Measurements from ENCODE around the gene CHRD.

DNA sequence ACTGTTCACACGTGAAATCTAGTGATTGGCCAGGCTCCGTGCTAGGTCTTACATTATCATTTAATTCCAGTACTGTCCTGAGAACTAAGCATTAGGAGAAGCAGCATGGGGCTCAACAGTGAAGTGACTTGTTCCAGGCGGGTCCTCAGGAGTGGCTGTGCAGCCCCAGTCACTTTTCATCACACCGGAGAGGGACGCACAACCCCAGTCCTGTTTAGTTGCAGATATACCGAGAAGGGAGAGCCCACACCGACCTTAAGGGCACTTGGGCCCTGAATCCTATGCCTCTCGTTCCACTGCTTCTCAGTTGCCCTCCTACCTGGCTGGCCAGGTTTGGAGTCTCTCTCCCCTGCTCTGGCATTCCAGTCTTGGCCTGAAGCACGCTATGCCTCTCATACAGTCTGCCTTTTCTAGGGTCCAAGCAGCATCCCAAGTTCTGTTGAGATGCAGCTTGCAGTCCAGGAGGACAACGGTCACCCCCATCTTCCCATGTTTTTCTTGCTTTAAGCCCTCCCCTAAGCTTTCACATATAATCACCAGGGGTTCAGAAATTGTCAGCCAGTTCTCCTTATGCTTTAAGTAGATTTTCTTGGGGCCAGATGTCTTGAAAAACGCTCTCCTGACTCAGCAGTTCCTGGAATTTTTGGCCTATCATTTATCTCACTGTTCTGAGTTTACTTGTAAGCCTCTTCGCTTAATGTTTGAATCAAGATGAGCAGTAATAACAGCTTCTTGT lies 32.4 kb upstream of the CHRD start:
- TF ChIP-seq, protein P1, sequence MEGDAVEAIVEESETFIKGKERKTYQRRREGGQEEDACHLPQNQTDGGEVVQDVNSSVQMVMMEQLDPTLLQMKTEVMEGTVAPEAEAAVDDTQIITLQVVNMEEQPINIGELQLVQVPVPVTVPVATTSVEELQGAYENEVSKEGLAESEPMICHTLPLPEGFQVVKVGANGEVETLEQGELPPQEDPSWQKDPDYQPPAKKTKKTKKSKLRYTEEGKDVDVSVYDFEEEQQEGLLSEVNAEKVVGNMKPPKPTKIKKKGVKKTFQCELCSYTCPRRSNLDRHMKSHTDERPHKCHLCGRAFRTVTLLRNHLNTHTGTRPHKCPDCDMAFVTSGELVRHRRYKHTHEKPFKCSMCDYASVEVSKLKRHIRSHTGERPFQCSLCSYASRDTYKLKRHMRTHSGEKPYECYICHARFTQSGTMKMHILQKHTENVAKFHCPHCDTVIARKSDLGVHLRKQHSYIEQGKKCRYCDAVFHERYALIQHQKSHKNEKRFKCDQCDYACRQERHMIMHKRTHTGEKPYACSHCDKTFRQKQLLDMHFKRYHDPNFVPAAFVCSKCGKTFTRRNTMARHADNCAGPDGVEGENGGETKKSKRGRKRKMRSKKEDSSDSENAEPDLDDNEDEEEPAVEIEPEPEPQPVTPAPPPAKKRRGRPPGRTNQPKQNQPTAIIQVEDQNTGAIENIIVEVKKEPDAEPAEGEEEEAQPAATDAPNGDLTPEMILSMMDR (IDR thresholded peaks at IDR 0.05), result no peak
- TF ChIP-seq POLR2A (IDR thresholded peaks at IDR 0.05), result no peak

Measured in tibial nerve (tissue), 3 donors.